Measurements from ENCODE around the gene SORCS3.

SORCS3 gene

DNA sequence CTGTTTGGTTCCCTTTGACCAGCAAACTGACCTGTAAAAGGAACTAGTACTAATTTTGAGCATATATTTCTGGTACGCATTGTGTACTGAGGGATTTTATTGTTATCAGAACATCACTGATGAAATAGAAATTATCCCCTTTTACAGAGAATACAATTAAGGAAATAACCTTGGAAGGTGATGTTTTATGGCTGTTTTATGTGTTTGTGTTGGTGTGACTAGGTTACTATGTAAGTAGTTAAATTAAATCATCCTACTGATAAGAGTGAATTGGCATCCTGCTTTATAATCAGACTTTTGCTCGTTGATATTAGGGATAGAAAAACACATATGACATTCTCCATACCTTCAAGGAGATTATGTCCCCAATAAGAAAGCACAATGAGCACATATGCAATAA, 596.6 kb downstream of the SORCS3 start:
- TF ChIP-seq MYC (IDR thresholded peaks at IDR 0.05; ENCODE audit: low read depth, low read length), result no peak
- TF ChIP-seq, protein P1, sequence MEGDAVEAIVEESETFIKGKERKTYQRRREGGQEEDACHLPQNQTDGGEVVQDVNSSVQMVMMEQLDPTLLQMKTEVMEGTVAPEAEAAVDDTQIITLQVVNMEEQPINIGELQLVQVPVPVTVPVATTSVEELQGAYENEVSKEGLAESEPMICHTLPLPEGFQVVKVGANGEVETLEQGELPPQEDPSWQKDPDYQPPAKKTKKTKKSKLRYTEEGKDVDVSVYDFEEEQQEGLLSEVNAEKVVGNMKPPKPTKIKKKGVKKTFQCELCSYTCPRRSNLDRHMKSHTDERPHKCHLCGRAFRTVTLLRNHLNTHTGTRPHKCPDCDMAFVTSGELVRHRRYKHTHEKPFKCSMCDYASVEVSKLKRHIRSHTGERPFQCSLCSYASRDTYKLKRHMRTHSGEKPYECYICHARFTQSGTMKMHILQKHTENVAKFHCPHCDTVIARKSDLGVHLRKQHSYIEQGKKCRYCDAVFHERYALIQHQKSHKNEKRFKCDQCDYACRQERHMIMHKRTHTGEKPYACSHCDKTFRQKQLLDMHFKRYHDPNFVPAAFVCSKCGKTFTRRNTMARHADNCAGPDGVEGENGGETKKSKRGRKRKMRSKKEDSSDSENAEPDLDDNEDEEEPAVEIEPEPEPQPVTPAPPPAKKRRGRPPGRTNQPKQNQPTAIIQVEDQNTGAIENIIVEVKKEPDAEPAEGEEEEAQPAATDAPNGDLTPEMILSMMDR (IDR thresholded peaks at IDR 0.05; ENCODE audit: low read depth, low read length), result no peak
- TF ChIP-seq, protein P2, sequence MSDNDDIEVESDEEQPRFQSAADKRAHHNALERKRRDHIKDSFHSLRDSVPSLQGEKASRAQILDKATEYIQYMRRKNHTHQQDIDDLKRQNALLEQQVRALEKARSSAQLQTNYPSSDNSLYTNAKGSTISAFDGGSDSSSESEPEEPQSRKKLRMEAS (IDR thresholded peaks at IDR 0.05; ENCODE audit: low read depth, low read length), result no peak
- no peak for TF ChIP-seq POLR2A (IDR thresholded peaks at IDR 0.05; ENCODE audit: extremely low read depth, insufficient read length)
- no peak for DNase-seq (ENCODE audit: low read depth)
- H3K4me3 ChIP-seq (ENCODE audit: low read depth, low read length), result no peak overlapping the region

DNA sequence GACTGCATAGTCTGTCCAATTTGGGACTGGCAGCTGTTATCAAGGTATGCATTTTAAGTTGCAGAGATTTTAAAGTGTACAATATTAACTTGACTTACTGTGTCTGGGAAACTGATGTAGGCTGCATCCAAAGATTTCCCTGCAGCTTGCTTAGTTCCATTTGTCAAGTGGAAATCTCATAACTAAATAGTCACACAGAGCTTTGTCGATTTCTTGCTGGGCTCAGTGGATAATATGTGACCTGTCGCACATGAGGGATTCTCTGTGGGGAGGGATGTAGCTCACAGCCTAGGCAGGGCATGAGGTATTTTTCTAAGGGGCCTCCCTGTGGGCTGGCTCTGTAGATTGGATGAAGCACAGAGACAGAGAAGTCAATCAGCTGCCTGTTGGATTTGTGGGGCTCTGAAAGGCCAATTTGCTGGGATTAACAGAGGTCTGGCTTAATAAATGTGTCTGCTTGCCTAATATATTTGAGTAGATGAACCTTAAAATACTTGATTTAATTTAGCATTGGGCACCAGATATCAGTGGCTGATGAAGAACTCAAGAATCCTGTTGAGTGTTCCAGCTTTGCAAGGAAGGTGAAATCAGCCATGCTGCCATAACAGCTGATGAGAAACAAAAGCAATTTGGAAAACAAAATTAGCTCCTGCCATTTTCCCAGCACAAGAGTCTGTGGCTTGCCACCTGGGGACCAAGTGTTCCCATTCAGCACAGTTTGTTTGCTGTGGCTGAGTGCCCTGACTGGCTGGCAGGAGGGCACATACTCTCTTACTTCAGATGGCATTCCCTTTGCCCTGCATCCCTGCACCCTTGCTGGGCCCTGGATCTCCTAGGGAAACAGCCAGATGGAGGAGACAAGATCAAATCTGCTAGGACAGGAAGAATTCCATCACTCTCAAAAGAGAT, 598.5 kb downstream of the SORCS3 start:
- DNase-seq (ENCODE audit: low read depth), result no peak

DNA sequence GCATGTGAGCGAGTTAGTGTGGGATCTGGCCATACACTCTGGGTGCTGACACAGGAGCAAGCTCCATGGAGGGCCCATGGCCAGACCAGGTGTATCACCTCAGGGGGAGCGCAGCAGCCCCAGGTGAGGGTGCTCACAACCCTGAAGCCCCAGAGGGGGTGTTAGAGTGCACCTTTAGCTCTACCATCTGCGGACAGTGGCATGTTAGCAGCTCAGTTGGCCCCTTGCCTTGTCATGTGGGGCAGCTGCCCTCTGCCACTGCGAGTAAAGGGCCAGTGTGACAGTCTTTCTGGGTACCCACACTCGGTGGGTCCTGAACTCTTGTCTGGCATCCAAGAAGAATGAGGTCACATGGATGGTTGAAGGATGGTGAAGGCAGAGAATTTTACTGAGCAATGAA, 600.2 kb downstream of the SORCS3 start:
- no peak for DNase-seq (ENCODE audit: low read depth)
- TF ChIP-seq, protein P2 (IDR thresholded peaks at IDR 0.05; ENCODE audit: low read depth, low read length), result no peak
- TF ChIP-seq POLR2A (IDR thresholded peaks at IDR 0.05; ENCODE audit: extremely low read depth, insufficient read length) (no peak), MYC (IDR thresholded peaks at IDR 0.05; ENCODE audit: low read depth, low read length) (no peak)
- TF ChIP-seq, protein P1 (IDR thresholded peaks at IDR 0.05; ENCODE audit: low read depth, low read length), result no peak
- H3K4me3 ChIP-seq (ENCODE audit: low read depth, low read length), result no peak overlapping the region

More for the DNA sequence above, 598.5 kb downstream of the SORCS3 start:
- TF ChIP-seq, protein P2 (IDR thresholded peaks at IDR 0.05; ENCODE audit: low read depth, low read length), result no peak
- TF ChIP-seq, protein P1 (IDR thresholded peaks at IDR 0.05; ENCODE audit: low read depth, low read length), result no peak
- TF ChIP-seq MYC (IDR thresholded peaks at IDR 0.05; ENCODE audit: low read depth, low read length), result no peak
- no peak for TF ChIP-seq POLR2A (IDR thresholded peaks at IDR 0.05; ENCODE audit: extremely low read depth, insufficient read length)
- H3K4me3 ChIP-seq (ENCODE audit: low read depth, low read length), result no peak overlapping the region

DNA sequence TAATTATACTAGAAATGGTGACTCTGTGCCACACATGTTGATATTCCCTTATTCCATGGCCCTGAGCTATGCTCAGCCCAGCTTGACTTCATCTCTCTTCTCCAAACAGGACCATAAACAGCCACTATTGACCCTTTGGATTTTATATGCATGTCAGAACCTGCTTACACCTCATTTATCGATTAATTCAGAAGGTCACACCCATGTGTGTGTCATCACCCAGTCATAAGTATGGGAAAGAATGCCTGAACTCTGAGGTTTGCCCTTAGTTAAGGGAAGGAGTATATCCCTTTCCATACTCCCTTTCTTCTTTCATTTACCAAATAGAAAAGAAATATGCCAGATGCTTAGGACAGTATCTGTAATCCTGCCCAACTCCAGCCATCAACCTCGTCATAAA, 602.3 kb downstream of the SORCS3 start:
- TF ChIP-seq, protein P2 (IDR thresholded peaks at IDR 0.05; ENCODE audit: low read depth, low read length), result no peak
- TF ChIP-seq POLR2A (IDR thresholded peaks at IDR 0.05; ENCODE audit: extremely low read depth, insufficient read length) (no peak), MYC (IDR thresholded peaks at IDR 0.05; ENCODE audit: low read depth, low read length) (no peak)
- TF ChIP-seq, protein P1 (IDR thresholded peaks at IDR 0.05; ENCODE audit: low read depth, low read length), result no peak
- DNase-seq (ENCODE audit: low read depth), result no peak
- no peak overlapping the region for H3K4me3 ChIP-seq (ENCODE audit: low read depth, low read length)

DNA sequence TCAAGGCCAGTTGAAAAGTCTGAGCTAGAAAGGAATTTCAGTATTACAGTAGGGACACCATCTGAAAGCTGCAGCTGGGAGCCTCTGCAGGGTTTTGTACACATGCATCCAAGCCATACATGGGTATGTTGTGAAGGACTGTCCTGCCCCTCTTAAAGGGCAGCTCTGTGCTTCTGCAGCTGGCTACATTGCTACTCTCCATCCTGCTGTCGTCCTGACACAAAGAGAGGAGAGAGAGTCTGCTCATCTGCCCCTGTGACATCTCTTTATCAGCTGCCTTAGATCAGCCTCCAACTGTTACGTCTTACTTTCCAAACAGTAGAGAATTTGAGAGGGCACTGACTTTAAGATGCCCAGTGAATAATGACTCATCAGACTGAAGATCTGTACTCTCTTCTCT, 602.7 kb downstream of the SORCS3 start:
- H3K4me3 ChIP-seq (ENCODE audit: low read depth, low read length), result no peak overlapping the region
- no peak for DNase-seq (ENCODE audit: low read depth)
- TF ChIP-seq, protein P1 (IDR thresholded peaks at IDR 0.05; ENCODE audit: low read depth, low read length), result no peak
- no peak for TF ChIP-seq MYC (IDR thresholded peaks at IDR 0.05; ENCODE audit: low read depth, low read length)
- TF ChIP-seq POLR2A (IDR thresholded peaks at IDR 0.05; ENCODE audit: extremely low read depth, insufficient read length), result no peak
- TF ChIP-seq, protein P2 (IDR thresholded peaks at IDR 0.05; ENCODE audit: low read depth, low read length), result no peak
